ENCODE data around the gene SMYD3. TPM values are rescaled to one million over a fixed set of nuclear protein-coding genes. Genes with fewer than 3 reads are reported as not detected.

Gene SMYD3
- total RNA-seq, 2 donors from 2014 or later: 8.8 to 19.0 TPM

DNA sequence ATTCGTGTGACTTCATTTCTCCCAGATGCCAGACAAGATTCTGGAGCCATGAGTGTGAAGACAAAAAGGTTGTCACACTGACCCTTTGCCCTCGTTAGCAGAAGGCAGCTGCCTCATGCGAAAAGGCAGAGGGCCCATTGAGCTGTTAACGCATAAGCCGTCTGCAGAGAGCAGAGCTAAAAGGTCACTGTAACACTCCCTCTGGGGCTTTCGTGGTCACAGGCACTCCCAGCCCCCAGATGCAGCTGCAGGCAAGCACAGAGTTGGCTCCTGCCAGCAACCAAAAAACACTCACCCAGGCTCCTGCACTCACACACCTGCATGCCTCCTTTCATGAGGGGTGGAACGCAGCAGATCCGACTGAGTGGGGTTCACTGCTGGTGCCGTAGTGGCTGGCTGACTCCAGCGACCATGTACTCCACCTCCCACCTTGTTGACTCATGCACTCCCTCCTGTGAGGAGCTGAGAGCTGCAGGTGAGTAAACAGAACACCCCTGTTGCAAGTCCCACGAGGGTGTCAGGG lies 287.5 kb downstream of the SMYD3 start:
- no peaks in the 10 kb centered on the region for H3K4me1 ChIP-seq (ENCODE audit: control insufficient read depth in 1 of 2, low read depth in 2 of 2)
- no peak for DNase-seq (ENCODE audit: low spot score)
- ATAC-seq (ENCODE audit: insufficient number of reproducible peaks, low FRiP score, low read depth): no peak
- no peaks in the 10 kb centered on the region for H3K9me3 ChIP-seq
- no peak overlapping the region for H3K4me3 ChIP-seq
- no peaks in the 10 kb centered on the region for H3K36me3 ChIP-seq
- no peaks in the 10 kb centered on the region for H3K27me3 ChIP-seq (replicated peaks; ENCODE audit: insufficient read depth)
- no peak overlapping the region for H3K27ac ChIP-seq
- no peak for TF ChIP-seq CTCF (IDR thresholded peaks at IDR 0.05)

- H3K4me3 ChIP-seq: no peak overlapping the region
- no peak for TF ChIP-seq CTCF (IDR thresholded peaks at IDR 0.05)
- no peak for DNase-seq (ENCODE audit: low spot score)
- H3K27ac ChIP-seq: no peak overlapping the region
- no peaks in the 10 kb centered on the region for H3K36me3 ChIP-seq
- no peaks in the 10 kb centered on the region for H3K4me1 ChIP-seq (ENCODE audit: control insufficient read depth in 1 of 2, low read depth in 2 of 2)
- ATAC-seq (ENCODE audit: insufficient number of reproducible peaks, low FRiP score, low read depth): no peak
- H3K9me3 ChIP-seq: no peaks in the 10 kb centered on the region
- no peaks in the 10 kb centered on the region for H3K27me3 ChIP-seq (replicated peaks; ENCODE audit: insufficient read depth)
Measured at GRCh38 chr1:246218686-246219085, 288.4 kb downstream of the SMYD3 start.

GRCh38 chr1:246216906-246217305 lies 290.2 kb downstream of the SMYD3 start:
- Histone ChIP-seq H3K9me3 (no peaks in the 10 kb centered on the region), H3K4me3 (no peak overlapping the region), H3K4me1 (ENCODE audit: control insufficient read depth in 1 of 2, low read depth in 2 of 2) (no peaks in the 10 kb centered on the region), H3K27me3 (replicated peaks; ENCODE audit: insufficient read depth) (no peaks in the 10 kb centered on the region), H3K27ac (no peak overlapping the region), H3K36me3 (no peaks in the 10 kb centered on the region)
- TF ChIP-seq CTCF (IDR thresholded peaks at IDR 0.05): no peak
- ATAC-seq (ENCODE audit: insufficient number of reproducible peaks, low FRiP score, low read depth) (no peak), DNase-seq (ENCODE audit: low spot score) (no peak)

- ATAC-seq (ENCODE audit: insufficient number of reproducible peaks, low FRiP score, low read depth) (no peak), DNase-seq (ENCODE audit: low spot score) (no peak)
- Histone ChIP-seq H3K4me3 (no peak overlapping the region), H3K4me1 (ENCODE audit: control insufficient read depth in 1 of 2, low read depth in 2 of 2) (no peaks in the 10 kb centered on the region), H3K36me3 (no peaks in the 10 kb centered on the region), H3K9me3 (no peaks in the 10 kb centered on the region), H3K27ac (no peak overlapping the region), H3K27me3 (replicated peaks; ENCODE audit: insufficient read depth) (no peaks in the 10 kb centered on the region)
- no peak for TF ChIP-seq CTCF (IDR thresholded peaks at IDR 0.05)
Measured at GRCh38 chr1:246215510-246215903, 291.6 kb downstream of the SMYD3 start.

DNA sequence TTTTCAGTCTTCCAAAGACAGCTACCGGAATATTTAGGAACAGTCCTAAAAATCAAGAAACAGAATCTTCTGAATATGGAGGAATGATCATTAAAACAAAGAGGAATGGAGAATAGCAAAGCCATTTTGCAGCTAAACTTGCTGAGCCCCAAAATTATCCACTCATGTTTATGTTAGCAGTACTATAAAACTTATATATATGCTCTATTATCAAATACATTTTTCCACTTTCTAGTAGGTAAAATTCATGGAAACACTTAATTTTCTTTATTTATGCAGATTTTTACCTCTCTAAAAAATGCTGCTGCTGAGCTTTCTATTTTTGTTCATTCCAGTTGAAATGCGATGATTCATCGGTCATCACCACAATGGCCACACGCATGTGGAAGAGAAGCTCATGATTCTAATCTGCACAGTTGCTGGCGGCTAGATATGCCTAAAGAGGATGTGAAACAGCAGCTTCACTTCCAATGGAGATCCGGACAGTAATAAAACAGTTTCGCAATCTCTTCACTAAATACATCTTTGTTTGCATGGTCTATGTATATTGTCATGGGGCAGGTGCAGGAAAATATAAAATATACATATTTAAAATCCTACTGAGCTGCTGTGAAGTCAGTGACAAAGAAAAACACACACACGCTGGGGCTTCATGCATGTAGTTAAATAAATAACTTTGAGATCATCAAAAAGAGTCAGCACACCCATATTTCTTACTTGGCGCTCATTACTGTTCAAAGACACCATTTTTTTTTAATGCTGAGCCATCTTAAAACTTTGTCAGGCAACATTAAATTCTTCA lies 292.2 kb downstream of the SMYD3 start:
- no peak overlapping the region for H3K27ac ChIP-seq
- no peaks in the 10 kb centered on the region for H3K27me3 ChIP-seq (replicated peaks; ENCODE audit: insufficient read depth)
- no peaks in the 10 kb centered on the region for H3K4me1 ChIP-seq (ENCODE audit: control insufficient read depth in 1 of 2, low read depth in 2 of 2)
- H3K36me3 ChIP-seq: no peaks in the 10 kb centered on the region
- H3K4me3 ChIP-seq: no peak overlapping the region
- DNase-seq (ENCODE audit: low spot score) (no peak), ATAC-seq (ENCODE audit: insufficient number of reproducible peaks, low FRiP score, low read depth) (no peak)
- H3K9me3 ChIP-seq: no peaks in the 10 kb centered on the region
- no peak for TF ChIP-seq CTCF (IDR thresholded peaks at IDR 0.05)
